CD14-positive monocyte (primary cell): ENCODE measurements around the gene FAM83F. TPM values are rescaled to one million over a fixed set of nuclear protein-coding genes. Genes with fewer than 3 reads are reported as not detected.
A peak's percentile ranks its signal among the peaks of the same experiment; 100 is the strongest.

Source experiments
- DNase-seq, 3 donors: peaks; one replicate each; pipeline ENCODE4 v3.0.0-alpha.2; 2011 to 2022
- H2AFZ ChIP-seq: 2 replicates; pipeline ENCODE4 v1.6.0; 2012; ENCODE audit warnings: mild to moderate bottlenecking, low read depth, low read length, inconsistent platforms; ENCODE audit not compliant: insufficient read depth, poor library complexity, severe bottlenecking
- H3K27ac ChIP-seq, 2 donors: 1 replicate in 1 of 2; 2 replicates in 1 of 2; pipeline ENCODE4 v1.5.1; 2012 to 2013; ENCODE audit warnings: low read length in 2 of 2, control low read depth in 1 of 2, inconsistent platforms in 1 of 2, low read depth in 1 of 2, mild to moderate bottlenecking in 1 of 2
- H3K27me3 ChIP-seq, 2 donors: one replicate each; pipeline versions ENCODE4 v1.6.0 to v1.6.1; 2011 to 2013; ENCODE audit warnings: low read length in 2 of 2; ENCODE audit not compliant: control insufficient read depth in 2 of 2, insufficient read depth in 2 of 2
- H3K36me3 ChIP-seq, 2 donors: replicated peaks in 1 of 2; 1 replicate in 1 of 2; 2 replicates in 1 of 2; pipeline versions ENCODE4 v1.5.1 to v1.6.1; 2012 to 2013; ENCODE audit warnings: low read length in 2 of 2, control low read depth in 1 of 2, inconsistent platforms in 1 of 2, mild to moderate bottlenecking in 1 of 2; ENCODE audit not compliant: insufficient read depth in 2 of 2, control insufficient read depth in 1 of 2
- H3K4me1 ChIP-seq, 2 donors: 1 replicate in 1 of 2; 2 replicates in 1 of 2; pipeline versions ENCODE4 v1.5.1 to v1.6.1; 2012 to 2013; ENCODE audit warnings: low read length in 2 of 2, control low read depth in 1 of 2, inconsistent platforms in 1 of 2, mild to moderate bottlenecking in 1 of 2, moderate library complexity in 1 of 2; ENCODE audit not compliant: insufficient read depth in 2 of 2, control insufficient read depth in 1 of 2
- H3K4me2 ChIP-seq: replicated peaks from 2 replicates; pipeline ENCODE3; 2012; ENCODE audit warnings: low read length, moderate library complexity, mild to moderate bottlenecking; ENCODE audit not compliant: poor library complexity, severe bottlenecking; ENCODE audit errors: extremely low read depth
- H3K4me3 ChIP-seq, 3 experiments: fragments of 200-600 bp in 1 of 3; sonication (generic) in 1 of 3; replicated peaks in 1 of 3; 1 replicate in 2 of 3; 2 replicates in 1 of 3; pipeline ENCODE4 v1.5.1; 2011 to 2013; ENCODE audit warnings: low read length in 3 of 3, mild to moderate bottlenecking in 3 of 3, control low read depth in 2 of 3, low read depth in 2 of 3, inconsistent platforms in 1 of 3, moderate library complexity in 1 of 3
- H3K79me2 ChIP-seq: 2 replicates; pipeline ENCODE4 v1.6.0; 2012; ENCODE audit warnings: mild to moderate bottlenecking, control low read depth, inconsistent platforms, low read length, moderate library complexity; ENCODE audit not compliant: insufficient read depth
- H3K9ac ChIP-seq: 2 replicates; pipeline ENCODE4 v1.6.0; 2017; ENCODE audit warnings: low read length, mild to moderate bottlenecking; ENCODE audit not compliant: insufficient read depth, poor library complexity, severe bottlenecking
- H3K9me3 ChIP-seq, 2 donors: replicated peaks in 1 of 2; 1 replicate in 1 of 2; 2 replicates in 1 of 2; pipeline versions ENCODE4 v1.5.1 to v1.6.1; 2012 to 2013; ENCODE audit warnings: low read length in 2 of 2, control low read depth in 1 of 2; ENCODE audit not compliant: control insufficient read depth in 1 of 2, insufficient read depth in 1 of 2
- H4K20me1 ChIP-seq: 2 replicates; pipeline ENCODE4 v1.6.0; 2012; ENCODE audit warnings: mild to moderate bottlenecking, low read length, control low read depth, moderate library complexity; ENCODE audit not compliant: insufficient read depth
- H3K27ac Mint-ChIP-seq, 7 donors: one replicate each; pipeline ENCODE4 v1.8.0; 2020; ENCODE audit warnings: mild to moderate bottlenecking in 7 of 7, mixed read lengths in 7 of 7, moderate library complexity in 6 of 7, inconsistent platforms in 2 of 7
- H3K27me3 Mint-ChIP-seq, 3 donors: one replicate each; pipeline ENCODE4 v1.8.0; 2021 to 2022; ENCODE audit warnings: low read depth in 3 of 3, mild to moderate bottlenecking in 3 of 3, mixed read lengths in 3 of 3, moderate library complexity in 3 of 3, inconsistent platforms in 1 of 3
- H3K36me3 Mint-ChIP-seq, 2 donors: one replicate each; pipeline ENCODE4 v1.8.0; 2020; ENCODE audit warnings: mixed read lengths in 2 of 2, inconsistent platforms in 1 of 2, mild to moderate bottlenecking in 1 of 2
- H3K4me1 Mint-ChIP-seq: one replicate; pipeline ENCODE4 v1.8.0; 2020; ENCODE audit warnings: mild to moderate bottlenecking, mixed read lengths
- H3K4me3 Mint-ChIP-seq, 2 donors: one replicate each; pipeline ENCODE4 v1.8.0; 2020; ENCODE audit warnings: mild to moderate bottlenecking in 2 of 2, mixed read lengths in 2 of 2, moderate library complexity in 1 of 2
- H3K9me3 Mint-ChIP-seq, 7 donors: one replicate each; pipeline ENCODE4 v1.8.0; 2020 to 2022; ENCODE audit warnings: mixed read lengths in 7 of 7, mild to moderate bottlenecking in 6 of 7, moderate library complexity in 6 of 7, inconsistent platforms in 2 of 7
- WGBS: methylation state at CpG from one replicate; pipeline ENCODE4 v1.1.5; 2013; ENCODE audit warnings: missing lambda C conversion rate; ENCODE audit not compliant: insufficient coverage; 5-methylcytosine and 5-hydroxymethylcytosine counted together
- intact Hi-C, 2 donors: fragments of 100-400 bp; cut with micrococcal nuclease; formaldehyde crosslinking; loops; one replicate each; pipeline versions ENCODE4 v1.15.0 to v1.15.1; 2023
- polyA plus RNA-seq, 3 donors: library from polyadenylated mRNA; depleted of rRNA in 1 of 3; unstranded in 2 of 3; stranded (reverse) in 1 of 3; fragments of 300-500 nt in 2 of 3; fragments of >200 nt in 1 of 3; fragmentation: Illumina TruSeq in 2 of 3; gene quantifications; 1 replicate in 2 of 3; 2 replicates in 1 of 3; pipeline ENCODE4 v1.2.3, GENCODE V29; 2012 to 2021
- TF ChIP-seq, protein P1 (sequence below): fragments of 200-600 bp; IDR thresholded peaks from one replicate; pipeline ENCODE4 v1.8.0; 2022; ENCODE audit warnings: antibody characterized with exemption, mild to moderate bottlenecking

FAM83F gene
- polyA plus RNA-seq, 3 donors, result 0.01 TPM; not detected in 2

DNA sequence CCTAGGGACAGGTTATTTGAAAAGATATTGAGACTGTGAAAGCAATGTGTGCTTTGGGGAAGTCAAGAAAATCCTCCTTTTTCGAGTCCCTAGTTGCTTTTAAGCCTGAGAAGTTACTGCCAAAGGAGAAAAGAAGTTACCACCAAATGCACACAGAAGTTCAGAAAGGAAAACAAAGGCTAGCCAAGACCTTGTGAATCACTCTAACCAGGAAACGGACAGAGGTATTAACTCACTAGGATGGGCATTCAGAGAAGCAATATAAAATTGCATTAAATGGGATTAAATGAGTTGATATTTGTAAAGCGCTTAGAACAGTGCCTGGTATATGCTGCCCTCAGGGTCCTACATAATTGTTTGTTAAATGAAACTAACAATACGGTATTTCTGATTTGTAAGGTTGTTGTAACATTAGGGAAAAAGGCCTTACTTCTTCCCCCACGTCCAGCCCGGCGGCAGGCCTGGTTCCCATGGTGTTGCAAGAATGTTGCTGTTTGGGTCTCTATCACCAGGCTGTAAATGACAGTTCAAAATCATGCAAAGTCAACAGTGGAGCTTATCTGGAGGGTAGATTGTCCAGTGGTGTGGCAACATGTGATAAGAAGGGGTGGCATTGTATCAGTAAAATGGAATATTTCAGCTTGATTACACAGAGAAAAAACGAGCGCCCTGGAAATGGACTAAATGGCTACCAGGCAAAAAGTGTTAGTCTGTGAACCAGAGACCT is 27.5 kb upstream of the FAM83F start:
- H3K9me3 Mint-ChIP-seq, result peaks cover 0 to 11% (median 0%) of the 10 kb centered on the region in 7 donors
- Histone ChIP-seq H3K27me3 (peaks cover 21 to 65% of the 10 kb centered on the region in 2 donors), H3K4me2 (no peak overlapping the region), H3K9me3 (no peaks in the 10 kb centered on the region), H3K9ac (no peak overlapping the region), H3K79me2 (no peaks in the 10 kb centered on the region), H3K27ac (no peak overlapping the region), H3K4me1 (peaks cover 7 to 9% of the 10 kb centered on the region in 2 donors), H3K36me3 (no peaks in the 10 kb centered on the region), H2AFZ (no peak overlapping the region), H4K20me1 (no peaks in the 10 kb centered on the region), H3K4me3 (no peak overlapping the region)
- peaks cover 11% of the 10 kb centered on the region for H3K4me1 Mint-ChIP-seq
- intact Hi-C loops, result loop anchor here in 1 of 2 donors (5.0 kb wide), 1 partner anchor 35 kb away; no protein-coding TSS in a partner anchor
- 93% methylated on average over 5 of the region's 9 CpGs for WGBS
- DNase-seq, result no peak
- no peak overlapping the region for H3K27ac Mint-ChIP-seq
- peaks cover 0 to 3% of the 10 kb centered on the region in 2 donors for H3K36me3 Mint-ChIP-seq
- peaks cover 60 to 74% (median 70%) of the 10 kb centered on the region in 3 donors for H3K27me3 Mint-ChIP-seq
- TF ChIP-seq, protein P1, sequence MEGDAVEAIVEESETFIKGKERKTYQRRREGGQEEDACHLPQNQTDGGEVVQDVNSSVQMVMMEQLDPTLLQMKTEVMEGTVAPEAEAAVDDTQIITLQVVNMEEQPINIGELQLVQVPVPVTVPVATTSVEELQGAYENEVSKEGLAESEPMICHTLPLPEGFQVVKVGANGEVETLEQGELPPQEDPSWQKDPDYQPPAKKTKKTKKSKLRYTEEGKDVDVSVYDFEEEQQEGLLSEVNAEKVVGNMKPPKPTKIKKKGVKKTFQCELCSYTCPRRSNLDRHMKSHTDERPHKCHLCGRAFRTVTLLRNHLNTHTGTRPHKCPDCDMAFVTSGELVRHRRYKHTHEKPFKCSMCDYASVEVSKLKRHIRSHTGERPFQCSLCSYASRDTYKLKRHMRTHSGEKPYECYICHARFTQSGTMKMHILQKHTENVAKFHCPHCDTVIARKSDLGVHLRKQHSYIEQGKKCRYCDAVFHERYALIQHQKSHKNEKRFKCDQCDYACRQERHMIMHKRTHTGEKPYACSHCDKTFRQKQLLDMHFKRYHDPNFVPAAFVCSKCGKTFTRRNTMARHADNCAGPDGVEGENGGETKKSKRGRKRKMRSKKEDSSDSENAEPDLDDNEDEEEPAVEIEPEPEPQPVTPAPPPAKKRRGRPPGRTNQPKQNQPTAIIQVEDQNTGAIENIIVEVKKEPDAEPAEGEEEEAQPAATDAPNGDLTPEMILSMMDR, result no peak
- H3K4me3 Mint-ChIP-seq, result peak overlapping the region in 1 of 2 donors; percentile 40

DNA sequence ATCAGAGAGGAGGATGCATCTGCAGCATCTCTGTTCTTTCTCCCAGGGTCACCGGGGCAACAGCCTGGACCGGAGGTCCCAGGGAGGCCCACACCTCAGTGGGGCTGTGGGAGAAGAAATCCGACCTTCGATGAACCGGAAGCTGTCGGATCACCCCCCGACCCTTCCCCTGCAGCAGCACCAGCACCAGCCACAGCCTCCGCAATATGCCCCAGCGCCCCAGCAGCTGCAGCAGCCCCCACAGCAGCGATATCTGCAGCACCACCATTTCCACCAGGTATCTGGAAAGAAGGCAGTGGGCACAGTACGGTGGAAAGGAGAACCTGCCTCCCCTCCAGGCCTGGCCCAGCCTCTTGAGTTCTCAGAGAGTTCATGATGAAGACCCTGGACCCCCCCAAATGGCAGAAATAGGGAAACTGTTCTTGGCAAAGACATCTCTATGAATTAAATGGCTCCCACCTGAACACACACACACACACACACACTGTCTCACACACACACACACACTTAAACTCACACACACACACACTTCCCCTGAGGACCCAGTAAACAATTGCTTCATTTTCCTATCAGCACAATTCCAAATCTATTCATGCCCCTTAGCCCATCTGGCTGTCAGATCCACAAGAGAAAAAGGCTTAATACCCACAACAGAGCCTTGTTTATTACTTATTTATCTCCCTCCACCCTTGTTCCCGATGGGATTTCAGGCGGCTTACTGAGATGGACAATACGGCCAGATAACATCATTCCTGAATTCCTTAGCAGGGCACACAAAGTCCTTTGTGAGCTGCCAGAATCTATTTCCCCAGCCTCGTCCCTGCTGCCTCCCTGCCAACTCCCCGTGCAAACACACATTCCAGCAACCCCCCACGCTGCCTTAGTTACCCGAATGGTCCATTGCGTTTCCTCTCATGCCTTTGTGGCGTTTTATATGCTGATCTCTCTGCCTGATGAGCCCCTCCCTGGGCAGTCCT is 26.5 kb upstream of the FAM83F start:
- Mint-ChIP-seq H3K36me3 (peaks cover 0 to 2% of the 10 kb centered on the region in 2 donors), H3K27ac (no peak overlapping the region), H3K9me3 (peaks cover 0 to 10% (median 0%) of the 10 kb centered on the region in 7 donors), H3K4me1 (peaks cover 3% of the 10 kb centered on the region), H3K27me3 (peaks cover 66 to 81% (median 72%) of the 10 kb centered on the region in 3 donors), H3K4me3 (peak overlapping the region in 1 of 2 donors; percentile 57)
- no peak overlapping the region for H3K4me3 ChIP-seq
- DNase-seq, result no peak
- no peaks in the 10 kb centered on the region for H3K9me3 ChIP-seq
- no peak overlapping the region for H3K4me2 ChIP-seq
- no peaks in the 10 kb centered on the region for H3K36me3 ChIP-seq
- H3K4me1 ChIP-seq, result no peaks in the 10 kb centered on the region
- WGBS, result 77% methylated on average over 12 of the region's 20 CpGs
- H2AFZ ChIP-seq, result no peak overlapping the region
- no peaks in the 10 kb centered on the region for H3K79me2 ChIP-seq
- H4K20me1 ChIP-seq, result no peaks in the 10 kb centered on the region
- TF ChIP-seq, protein P1, result no peak
- H3K27me3 ChIP-seq, result peaks cover 20 to 65% of the 10 kb centered on the region in 2 donors
- intact Hi-C loops, result loop anchor here in 1 of 2 donors (5.0 kb wide), 1 partner anchor 34 kb away; no protein-coding TSS in a partner anchor
- no peak overlapping the region for H3K9ac ChIP-seq
- H3K27ac ChIP-seq, result no peak overlapping the region
